Skeletal muscle satellite cell (primary cell): Measurements from ENCODE around the gene CACNA1I.

ENCODE experiments used
- H3K27me3 ChIP-seq: 2 replicates; pipeline ENCODE4 v1.7.0; 2013; ENCODE audit warnings: low read length; ENCODE audit not compliant: control insufficient read depth, insufficient read depth
- H3K36me3 ChIP-seq: 2 replicates; pipeline ENCODE4 v1.7.0; 2013; ENCODE audit warnings: mild to moderate bottlenecking, control low read depth, low read length; ENCODE audit not compliant: insufficient read depth
- H3K4me1 ChIP-seq: 2 replicates; pipeline ENCODE4 v1.7.0; 2013; ENCODE audit warnings: low read length; ENCODE audit not compliant: control insufficient read depth, insufficient read depth
- H3K4me2 ChIP-seq: 2 replicates; pipeline ENCODE4 v1.7.0; 2013; ENCODE audit warnings: mild to moderate bottlenecking, low read length
- H3K4me3 ChIP-seq: 2 replicates; pipeline ENCODE4 v1.7.0; 2013; ENCODE audit warnings: low read length
- H3K9ac ChIP-seq: 2 replicates; pipeline ENCODE4 v1.7.0; 2013; ENCODE audit warnings: mild to moderate bottlenecking, low read depth, low read length, moderate library complexity
- H3K9me3 ChIP-seq: replicated peaks from 2 replicates; pipeline ENCODE4 v1.7.0; 2013; ENCODE audit warnings: mild to moderate bottlenecking, control low read depth, low read length

The CACNA1I gene

DNA sequence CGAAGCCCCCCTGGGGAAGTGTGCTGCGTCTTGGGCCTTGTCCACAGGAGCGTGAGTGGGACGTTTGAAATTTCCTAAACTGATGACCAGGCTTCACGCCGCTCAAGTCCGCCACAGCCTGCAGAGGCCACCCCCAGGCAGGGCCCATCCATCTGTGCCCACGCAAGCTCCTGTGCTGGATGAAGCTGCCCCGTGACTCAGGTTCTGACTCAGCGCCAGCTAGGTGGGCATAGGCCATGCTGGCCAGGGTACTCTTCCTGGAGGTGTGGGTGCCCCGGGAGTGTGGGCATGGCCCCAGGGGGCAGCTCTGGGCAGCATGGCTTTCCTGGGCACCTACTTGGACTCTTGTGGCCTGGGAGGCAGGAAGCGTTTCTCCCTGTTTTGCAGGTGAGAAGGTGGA is 134.8 kb downstream of the CACNA1I start:
- H3K9ac ChIP-seq: no peak overlapping the region
- H3K4me2 ChIP-seq: no peak overlapping the region
- no peaks in the 10 kb centered on the region for H3K36me3 ChIP-seq
- no peak overlapping the region for H3K4me3 ChIP-seq
- no peaks in the 10 kb centered on the region for H3K4me1 ChIP-seq
- H3K27me3 ChIP-seq: peaks cover 48% of the 10 kb centered on the region
- no peaks in the 10 kb centered on the region for H3K9me3 ChIP-seq

DNA sequence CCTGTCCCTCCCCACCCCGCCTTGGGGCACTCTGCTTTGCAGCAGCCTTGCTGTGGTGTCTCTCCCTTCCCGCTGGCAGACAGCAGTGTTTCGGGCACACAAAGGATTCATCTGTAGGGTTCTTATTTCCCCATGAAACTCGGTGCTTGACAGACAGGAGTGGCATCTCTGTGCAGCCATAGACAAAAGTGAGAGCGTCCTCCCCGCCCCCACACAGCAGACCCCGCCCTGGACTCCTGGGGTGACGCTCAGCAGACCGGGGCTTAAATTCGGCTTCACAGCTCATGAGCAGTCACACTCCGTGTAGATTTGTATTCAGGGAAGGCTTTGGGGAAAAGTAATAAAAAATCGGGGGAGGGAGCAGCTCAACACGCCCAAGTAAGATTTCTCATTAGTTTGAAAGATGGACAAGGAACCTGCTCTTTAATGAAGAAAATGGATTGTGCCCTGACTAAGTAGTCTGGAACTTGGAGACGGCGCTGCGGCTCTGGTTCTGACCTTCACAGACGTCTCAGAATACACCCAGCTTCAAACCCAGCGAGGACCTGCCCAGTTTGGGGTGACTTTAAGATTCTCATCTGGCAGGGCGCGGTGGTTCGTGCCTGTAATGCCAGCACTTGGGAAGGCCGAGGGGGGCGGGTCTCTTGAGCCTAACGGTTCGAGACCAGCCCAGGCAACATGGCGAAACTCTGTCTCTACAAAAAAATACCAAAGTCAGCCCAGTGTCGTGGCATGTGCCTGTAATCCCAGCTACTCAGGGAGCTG is 136.0 kb downstream of the CACNA1I start:
- no peak overlapping the region for H3K9ac ChIP-seq
- H3K4me1 ChIP-seq: no peaks in the 10 kb centered on the region
- H3K9me3 ChIP-seq: no peaks in the 10 kb centered on the region
- no peaks in the 10 kb centered on the region for H3K36me3 ChIP-seq
- H3K4me2 ChIP-seq: no peak overlapping the region
- H3K27me3 ChIP-seq: peaks cover 51% of the 10 kb centered on the region
- no peak overlapping the region for H3K4me3 ChIP-seq

DNA sequence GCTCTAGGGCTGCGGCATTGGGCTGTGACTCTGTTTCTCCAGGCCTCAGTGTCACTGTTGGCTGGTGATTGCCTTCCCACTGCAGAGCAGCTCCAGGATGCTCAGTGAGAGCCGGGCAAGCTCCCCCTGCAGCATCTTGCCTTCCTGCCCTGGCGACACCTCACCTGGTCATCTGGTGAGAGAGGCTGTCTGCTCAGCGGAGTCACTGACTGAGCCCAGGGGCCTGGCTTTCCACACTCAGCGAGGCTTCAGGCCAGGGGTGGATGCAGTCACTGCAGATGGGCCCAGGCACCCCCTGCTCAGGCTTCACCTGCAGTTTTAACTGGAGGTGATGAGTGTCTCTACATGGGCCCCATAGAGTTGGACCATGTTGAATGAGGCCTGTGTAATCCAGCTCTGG is 136.8 kb downstream of the CACNA1I start:
- Histone ChIP-seq H3K4me2 (no peak overlapping the region), H3K36me3 (no peaks in the 10 kb centered on the region), H3K9ac (no peak overlapping the region), H3K4me1 (no peaks in the 10 kb centered on the region), H3K4me3 (no peak overlapping the region), H3K27me3 (peaks cover 54% of the 10 kb centered on the region), H3K9me3 (no peaks in the 10 kb centered on the region)

DNA sequence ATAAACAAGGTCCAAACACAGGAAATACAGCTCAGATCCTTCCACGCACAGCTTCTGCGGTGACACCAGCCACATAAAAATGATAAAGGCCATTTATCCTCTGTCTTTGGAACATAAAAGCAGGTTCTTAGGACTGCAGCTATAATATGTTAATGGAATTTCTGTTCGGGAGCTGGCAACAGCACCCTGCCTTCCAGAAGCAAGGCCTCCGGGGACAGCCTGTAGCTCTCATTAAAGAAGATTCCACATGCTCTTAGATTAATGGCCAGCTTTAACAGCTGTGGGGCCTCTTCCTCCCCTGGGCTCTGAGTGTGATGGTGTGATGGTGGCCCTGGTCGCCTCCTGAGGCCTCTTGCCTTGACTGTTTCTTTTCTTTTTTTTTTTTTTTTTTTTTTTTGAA is 137.3 kb downstream of the CACNA1I start:
- Histone ChIP-seq H3K4me3 (no peak overlapping the region), H3K27me3 (peaks cover 54% of the 10 kb centered on the region), H3K4me2 (no peak overlapping the region), H3K4me1 (no peaks in the 10 kb centered on the region), H3K9me3 (no peaks in the 10 kb centered on the region), H3K9ac (no peak overlapping the region), H3K36me3 (no peaks in the 10 kb centered on the region)

DNA sequence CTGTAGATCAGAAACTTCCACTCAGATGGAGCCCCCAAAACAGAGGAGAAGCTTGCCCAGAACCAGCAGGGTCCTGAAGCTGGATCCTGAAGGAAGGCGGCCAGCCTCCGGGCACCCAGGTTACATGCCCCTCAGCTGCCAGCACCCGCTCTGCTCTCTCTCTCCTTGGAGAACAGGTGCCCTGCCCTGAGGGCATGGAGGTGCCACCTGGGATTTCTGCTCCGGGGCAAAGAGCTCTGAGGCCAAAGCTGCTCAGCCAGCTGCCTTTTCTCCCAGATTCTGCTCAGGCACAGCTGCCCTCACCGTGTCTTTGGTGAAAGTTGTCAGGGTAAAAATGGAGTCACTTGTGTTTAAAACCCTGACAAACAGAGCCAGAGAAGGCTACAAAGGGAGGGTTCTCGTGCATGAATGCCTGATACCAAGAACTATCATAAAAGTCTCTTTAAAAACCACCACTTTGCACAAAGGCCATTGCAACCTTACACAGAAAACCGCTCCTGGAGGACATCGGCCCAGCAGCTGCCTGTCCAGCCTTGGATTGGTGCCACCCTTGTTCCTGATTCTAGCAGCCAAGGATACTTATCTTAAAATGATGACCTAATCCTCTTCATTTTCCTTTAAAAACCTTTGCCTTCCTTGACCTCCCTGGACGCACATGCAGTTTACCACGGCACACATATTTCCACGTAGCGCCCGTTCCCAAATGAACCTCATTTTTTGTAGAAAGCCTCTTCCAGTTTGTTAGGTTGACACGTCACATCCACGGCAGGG is 140.0 kb downstream of the CACNA1I start:
- Histone ChIP-seq H3K4me1 (no peaks in the 10 kb centered on the region), H3K9me3 (no peaks in the 10 kb centered on the region), H3K36me3 (no peaks in the 10 kb centered on the region), H3K9ac (no peak overlapping the region), H3K27me3 (peaks cover 45% of the 10 kb centered on the region), H3K4me2 (no peak overlapping the region), H3K4me3 (no peak overlapping the region)

DNA sequence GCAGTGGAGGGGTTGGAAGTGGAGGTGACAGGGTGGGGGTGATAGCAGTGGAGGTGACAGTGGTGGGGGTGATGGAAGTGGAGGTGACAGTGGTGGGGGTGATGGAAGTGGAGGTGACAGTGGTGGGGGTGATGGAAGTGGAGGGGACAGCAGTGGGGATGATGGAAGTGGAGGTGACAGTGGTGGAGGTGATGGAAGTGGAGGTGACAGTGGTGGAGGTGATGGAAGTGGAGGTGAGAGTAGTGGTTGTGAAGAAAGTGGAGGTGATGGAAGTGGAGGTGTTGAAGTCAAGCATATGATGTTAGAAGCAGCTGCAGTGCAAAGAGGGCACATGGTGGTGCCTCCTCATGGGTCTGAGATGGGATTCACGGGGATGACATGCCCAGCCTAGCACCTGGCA is 141.5 kb downstream of the CACNA1I start:
- Histone ChIP-seq H3K36me3 (no peaks in the 10 kb centered on the region), H3K9ac (no peak overlapping the region), H3K9me3 (no peaks in the 10 kb centered on the region), H3K4me2 (no peak overlapping the region), H3K4me1 (no peaks in the 10 kb centered on the region), H3K4me3 (no peak overlapping the region), H3K27me3 (peaks cover 45% of the 10 kb centered on the region)

DNA sequence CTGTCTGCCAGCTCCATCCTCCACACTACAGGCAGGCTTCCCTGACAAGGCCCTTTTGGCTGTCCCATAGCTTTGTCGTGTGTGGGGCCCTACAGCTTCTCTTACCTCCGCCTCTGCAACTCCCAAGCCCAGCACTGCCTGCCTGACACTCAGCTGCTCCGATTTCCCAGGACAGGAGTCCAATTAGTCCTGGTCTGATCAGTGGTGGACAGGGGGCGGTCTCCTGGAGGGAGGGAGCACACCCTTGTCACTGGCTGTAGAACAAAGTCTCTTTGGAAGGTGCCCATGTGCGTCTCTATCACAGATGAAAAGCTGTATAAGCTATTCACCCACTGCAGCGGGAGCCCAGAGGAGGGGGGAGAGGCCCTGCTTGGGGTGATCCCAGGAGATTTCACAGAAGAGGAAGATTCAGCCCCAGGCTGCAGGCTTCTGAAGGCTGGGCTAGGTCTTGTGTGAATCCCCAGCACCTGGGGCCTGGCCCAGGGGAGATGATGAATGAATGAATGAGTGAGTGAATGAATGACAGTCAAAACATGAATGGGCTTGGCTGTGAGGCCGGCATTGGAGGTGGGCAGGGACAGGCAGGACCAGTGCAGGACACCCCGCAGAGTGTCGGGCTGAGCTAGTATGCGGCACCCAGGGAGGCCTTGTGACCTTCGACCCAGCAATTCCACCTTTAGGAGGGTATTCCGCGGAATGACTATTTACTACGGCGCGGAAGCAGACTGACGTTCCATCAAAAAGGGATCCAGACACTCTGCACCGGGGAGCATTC is 142.4 kb downstream of the CACNA1I start:
- Histone ChIP-seq H3K9ac (no peak overlapping the region), H3K9me3 (no peaks in the 10 kb centered on the region), H3K36me3 (no peaks in the 10 kb centered on the region)

DNA sequence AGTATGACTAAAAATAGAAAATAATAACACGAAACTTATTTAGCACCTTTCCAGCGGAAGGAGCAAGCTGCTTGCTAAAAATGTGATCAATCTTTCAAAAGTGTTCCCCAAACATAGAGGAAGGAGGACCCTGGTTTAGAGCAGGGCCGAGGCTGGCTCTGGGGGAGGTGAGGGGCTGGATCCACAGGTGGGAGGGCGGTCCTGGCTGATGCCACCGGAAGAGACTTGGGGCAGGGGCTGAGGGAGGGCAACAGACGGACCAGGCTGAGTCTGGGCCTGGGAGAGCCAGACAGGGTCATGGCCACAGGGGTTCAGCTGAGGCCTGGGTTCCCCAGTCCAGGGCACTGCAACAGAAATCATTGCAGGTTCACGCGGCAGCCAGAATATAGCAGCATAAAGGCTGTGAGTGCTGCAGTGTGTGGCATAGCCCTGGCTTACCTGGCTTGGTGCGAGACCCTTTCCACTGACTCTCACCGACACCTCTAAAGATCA is 143.3 kb downstream of the CACNA1I start:
- Histone ChIP-seq H3K36me3 (no peaks in the 10 kb centered on the region), H3K4me1 (no peaks in the 10 kb centered on the region), H3K27me3 (peaks cover 42% of the 10 kb centered on the region), H3K4me3 (no peak overlapping the region), H3K9ac (no peak overlapping the region), H3K9me3 (no peaks in the 10 kb centered on the region), H3K4me2 (no peak overlapping the region)

More for the DNA sequence above, 142.4 kb downstream of the CACNA1I start:
- H3K4me1 ChIP-seq: no peaks in the 10 kb centered on the region
- no peak overlapping the region for H3K4me2 ChIP-seq
- no peak overlapping the region for H3K4me3 ChIP-seq
- H3K27me3 ChIP-seq: peaks cover 43% of the 10 kb centered on the region

DNA sequence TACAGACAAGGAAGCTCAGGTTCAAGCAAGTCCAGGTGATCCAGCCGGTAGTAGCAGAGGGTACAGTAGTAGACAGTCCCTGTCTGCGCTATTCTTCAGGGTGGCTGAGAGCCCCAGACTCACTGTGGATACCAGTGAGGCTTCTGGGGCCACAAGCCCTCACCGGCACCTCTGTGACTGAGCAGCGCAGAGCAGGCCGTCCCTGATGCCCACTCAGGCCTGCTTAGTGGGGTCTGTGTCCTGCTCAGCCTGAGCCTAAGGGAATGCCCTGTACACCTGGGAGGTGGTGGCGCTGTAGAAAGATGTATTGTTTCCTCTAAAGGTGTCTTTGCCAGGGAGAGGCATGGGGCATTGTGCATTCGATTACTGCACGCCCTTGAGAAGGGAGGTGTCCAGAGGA is 143.8 kb downstream of the CACNA1I start:
- Histone ChIP-seq H3K4me2 (no peak overlapping the region), H3K9me3 (no peaks in the 10 kb centered on the region), H3K4me1 (no peaks in the 10 kb centered on the region), H3K36me3 (no peaks in the 10 kb centered on the region), H3K4me3 (no peak overlapping the region), H3K27me3 (peaks cover 37% of the 10 kb centered on the region), H3K9ac (no peak overlapping the region)

DNA sequence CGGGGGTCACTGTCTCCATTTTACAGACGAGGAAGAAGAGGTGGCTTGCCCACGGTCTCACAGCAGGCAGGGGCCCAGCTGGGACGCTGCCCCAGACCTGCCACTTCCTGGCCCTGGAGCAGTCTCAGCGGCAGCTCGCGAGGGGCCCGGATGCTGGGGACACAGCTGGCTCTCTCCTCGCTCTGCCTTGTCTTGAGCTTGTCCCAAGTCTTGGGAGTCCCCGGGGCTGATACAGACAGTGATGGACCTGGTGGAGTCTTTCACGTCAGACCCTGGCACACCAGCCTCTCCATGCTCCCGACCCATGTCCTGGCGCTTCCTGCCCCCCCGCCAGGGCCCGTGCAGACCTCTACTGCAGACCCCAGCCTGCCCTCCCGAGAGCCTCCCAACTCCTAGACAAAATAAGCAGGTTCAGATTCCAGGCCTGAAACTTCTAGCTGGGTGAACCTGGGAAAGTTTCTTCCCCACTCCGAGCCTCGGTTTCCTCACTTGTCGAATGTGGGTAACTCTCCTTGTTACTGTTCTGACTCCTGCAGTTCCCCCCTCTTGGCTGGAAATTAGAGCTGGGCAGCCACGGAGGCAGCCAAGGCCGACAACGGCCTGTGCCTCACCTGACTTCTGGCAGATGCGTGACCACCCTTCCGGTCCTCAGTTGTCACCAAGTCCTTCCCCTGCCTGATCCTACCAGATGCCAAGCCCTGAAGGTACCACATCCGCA is 145.4 kb downstream of the CACNA1I start:
- Histone ChIP-seq H3K4me2 (no peak overlapping the region), H3K9me3 (no peaks in the 10 kb centered on the region), H3K4me3 (no peak overlapping the region), H3K4me1 (no peaks in the 10 kb centered on the region), H3K36me3 (no peaks in the 10 kb centered on the region), H3K9ac (no peak overlapping the region), H3K27me3 (peaks cover 30% of the 10 kb centered on the region)

DNA sequence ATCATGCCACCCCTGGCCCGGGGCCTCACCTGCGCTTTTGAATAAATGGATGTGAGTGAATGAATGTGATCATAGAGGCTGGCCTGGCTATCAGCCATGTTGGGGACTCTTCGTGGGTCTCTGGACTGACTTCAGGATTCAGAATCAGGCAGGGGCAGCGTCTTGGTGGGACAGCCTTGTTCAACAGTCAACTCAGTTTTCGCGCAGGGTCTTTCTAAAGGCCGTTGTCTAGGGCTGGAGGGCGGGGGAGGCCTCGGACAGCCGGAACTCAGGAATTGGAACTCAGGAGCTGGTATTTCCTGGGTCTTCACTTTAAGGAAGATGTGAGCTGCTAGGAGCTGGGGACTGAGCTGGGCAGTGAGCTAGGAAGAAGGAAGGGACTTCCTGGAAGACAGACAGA is 146.0 kb downstream of the CACNA1I start:
- Histone ChIP-seq H3K36me3 (no peaks in the 10 kb centered on the region), H3K9me3 (no peaks in the 10 kb centered on the region), H3K9ac (no peak overlapping the region), H3K4me3 (no peak overlapping the region), H3K27me3 (peaks cover 31% of the 10 kb centered on the region), H3K4me2 (no peak overlapping the region), H3K4me1 (no peaks in the 10 kb centered on the region)
